GM18873 (cell line): ENCODE measurements around the gene KLHDC10.
"Not testable (repeated sequence)": the region's sequence is repeated elsewhere in the genome, so short reads cannot be mapped to it uniquely, and the experiment has no call there.

Source experiments
- ATAC-seq: cut with Tn5 transposase; IDR thresholded peaks from one replicate; pipeline ENCODE4 v1.9.1; 2021; ENCODE audit warnings: mild to moderate bottlenecking, moderate library complexity, moderate number of reproducible peaks; ENCODE audit not compliant: unreplicated experiment, low FRiP score

Gene KLHDC10

DNA sequence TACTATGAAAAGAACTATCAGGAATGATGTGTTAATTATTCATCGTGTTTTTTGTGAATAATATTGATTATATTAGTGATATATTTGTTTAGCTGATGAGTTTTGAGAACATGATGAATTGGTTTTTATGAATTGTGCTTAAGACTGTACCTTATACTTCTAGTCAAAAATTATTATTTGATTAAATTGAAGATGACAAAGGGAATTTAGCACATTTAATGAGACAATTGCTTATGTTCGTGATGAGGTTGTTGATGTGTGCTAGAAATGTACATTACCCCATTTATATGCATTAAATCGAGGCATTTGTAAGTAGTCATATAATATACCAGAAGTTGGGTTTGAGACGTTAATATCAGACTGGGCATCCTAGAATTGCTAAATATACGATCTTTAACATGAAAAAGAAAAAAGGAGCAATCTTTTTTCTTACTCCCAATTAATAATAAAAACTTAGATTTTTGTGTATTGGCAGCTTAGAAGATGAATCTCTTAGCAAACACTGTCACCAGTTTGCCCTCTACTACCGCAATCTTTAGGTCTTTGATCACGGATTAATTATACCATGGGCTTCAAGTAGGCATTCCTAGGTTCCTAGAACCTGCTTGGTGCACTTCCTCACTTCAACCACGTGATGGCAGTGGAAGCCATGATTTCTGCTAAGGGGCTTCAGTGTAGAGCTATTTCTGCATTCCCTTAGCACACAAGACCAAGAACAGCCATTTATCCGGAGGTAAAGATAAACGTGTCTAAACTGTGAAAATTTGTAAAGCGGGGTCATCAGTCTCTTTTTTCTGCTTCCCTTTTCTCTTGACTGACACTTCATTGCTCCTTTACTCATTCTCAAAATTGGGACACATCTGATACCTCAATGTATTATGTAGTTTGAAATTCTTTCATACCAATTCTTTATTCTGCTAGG is 1.6 kb downstream of the KLHDC10 start:
- no peak for ATAC-seq

DNA sequence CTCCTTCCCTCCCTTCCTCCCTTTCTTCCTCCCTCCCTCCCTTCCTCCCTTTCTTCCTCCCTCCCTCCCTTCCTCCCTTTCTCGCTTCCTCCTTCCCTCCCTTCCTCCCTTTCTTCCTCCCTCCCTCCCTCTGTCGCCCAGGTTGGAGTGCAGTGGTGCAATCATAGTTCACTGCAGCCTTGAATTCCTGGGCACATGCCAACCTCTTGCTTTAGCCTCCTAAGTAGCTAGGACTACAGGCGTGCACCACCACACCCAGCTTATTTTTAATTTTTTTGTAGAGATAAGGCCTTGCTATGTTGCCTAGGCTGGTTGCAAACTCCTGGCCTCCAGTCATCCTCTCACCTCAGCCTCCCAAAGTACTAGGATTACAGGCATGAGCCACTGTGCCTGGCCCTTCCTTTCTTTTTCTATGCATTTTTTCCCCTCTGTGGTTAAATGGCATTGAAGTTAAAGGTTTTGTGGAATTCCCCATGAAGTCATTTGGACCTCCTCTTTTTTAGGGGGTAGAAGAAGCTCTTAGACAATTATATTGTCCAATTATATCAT is 9.6 kb downstream of the KLHDC10 start:
- ATAC-seq: no peak

DNA sequence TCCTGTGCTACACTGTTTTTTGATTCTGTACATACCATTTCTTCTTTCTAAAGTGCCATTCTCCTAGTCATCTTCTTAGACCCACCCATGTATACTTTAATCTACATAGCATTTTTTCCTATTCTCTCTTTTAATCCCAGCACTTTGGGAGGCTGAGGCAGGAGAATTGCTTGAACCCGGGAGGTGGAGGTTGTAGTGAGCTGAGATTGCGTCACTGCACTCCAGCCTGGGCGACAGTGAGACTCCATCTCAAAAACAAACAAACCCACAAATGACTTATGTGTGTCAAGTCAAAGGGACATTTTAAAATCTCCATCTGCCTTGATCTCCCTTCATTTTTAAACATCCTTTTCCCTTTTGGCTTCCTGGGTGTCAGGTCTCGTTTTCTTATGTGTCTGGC is 13.2 kb downstream of the KLHDC10 start:
- not testable (repeated sequence) for ATAC-seq

DNA sequence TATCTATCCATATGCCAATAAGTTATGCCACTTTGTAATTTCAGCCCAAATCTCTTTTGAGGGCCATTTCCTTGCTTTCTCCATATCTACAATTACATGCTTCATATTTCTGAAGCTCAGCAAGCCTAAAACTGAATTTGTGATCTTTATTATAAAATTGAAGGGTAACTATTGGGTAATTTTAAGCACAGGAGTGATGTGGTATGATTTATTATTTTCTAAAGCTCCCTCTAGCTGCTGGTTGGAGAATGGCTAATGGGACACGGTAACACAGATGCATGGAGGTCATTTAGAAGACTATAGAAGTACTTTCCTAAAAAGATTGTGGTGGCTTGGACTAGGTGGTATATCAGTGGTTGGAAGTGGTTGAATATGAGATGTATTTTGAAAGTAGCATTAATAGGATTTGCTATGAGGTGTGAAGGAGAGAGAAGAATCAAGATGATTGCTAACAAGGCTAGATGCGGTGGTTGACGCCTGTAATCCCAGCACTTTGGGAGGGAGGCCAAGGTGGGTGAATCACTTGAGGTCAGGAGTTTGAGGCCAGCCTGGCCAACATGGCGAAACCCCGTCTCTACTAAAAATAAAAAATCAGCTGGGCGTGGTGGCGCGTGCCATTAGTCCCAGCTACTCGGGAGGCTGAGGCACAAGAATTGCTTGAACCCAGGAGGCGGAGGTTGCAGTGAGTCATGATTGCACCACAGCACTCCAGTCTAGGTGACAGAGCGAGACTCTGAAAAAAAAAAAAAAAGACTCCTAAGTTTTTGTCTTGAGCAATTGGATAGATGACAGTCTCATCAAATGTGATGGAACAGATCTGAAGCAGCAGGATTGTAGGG is 13.9 kb downstream of the KLHDC10 start:
- ATAC-seq: no peak

DNA sequence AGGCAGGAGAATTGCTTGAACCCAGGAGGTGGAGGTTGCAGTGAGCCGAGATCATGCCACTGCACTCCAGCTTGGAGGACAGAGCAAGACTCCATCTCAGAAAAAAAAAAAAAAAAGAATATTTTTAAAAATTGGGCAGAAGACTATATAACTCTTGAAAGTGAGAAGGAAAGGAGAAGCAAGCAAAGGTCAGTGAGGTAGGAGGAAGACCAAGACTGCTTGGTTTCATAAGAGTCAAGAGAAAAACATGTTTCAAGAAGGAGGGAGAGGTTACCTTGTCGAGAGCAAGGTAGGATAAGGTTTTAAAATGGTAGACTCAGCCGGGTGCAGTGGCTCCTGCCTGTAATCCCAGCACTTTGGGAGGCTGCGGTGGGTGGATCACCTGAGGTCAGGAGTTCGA is 14.9 kb downstream of the KLHDC10 start:
- not testable (repeated sequence) for ATAC-seq

DNA sequence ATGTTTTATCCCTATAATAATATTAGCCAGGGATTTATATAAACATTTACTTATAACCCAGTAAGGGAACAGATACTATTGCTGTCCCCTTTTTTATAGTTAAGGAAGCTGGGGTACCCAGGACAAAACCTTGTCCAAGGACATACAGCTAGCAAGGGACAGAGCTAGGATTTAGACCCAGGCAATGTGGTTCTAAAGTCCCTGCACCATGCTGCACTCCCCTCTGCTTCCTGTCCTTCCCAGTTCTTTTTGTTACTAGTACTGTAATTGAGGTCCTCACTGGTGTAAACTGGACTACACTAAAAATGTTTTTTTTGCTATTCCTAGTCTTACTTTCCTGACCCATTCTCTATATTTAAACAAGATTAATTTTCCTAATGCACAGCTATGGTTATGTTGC is 16.6 kb downstream of the KLHDC10 start:
- ATAC-seq: no peak

DNA sequence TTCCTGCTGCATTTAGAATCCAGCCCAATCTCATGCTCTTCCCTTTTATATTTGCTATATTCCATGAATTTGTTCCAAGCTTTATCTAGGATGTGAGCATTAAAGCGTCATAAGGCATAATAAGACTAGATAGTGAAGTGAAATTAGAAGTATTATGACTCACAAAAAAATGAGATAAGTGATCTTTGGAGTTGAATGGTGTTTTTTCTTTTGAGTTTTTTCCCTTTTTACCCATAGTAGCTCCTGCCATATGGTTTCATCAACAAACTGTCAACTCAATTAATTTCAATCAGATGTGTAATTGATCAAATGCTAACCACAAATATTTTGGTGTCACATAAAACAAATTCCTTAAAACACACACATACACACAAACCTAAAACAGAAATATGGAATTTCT is 17.0 kb downstream of the KLHDC10 start:
- ATAC-seq: no peak

DNA sequence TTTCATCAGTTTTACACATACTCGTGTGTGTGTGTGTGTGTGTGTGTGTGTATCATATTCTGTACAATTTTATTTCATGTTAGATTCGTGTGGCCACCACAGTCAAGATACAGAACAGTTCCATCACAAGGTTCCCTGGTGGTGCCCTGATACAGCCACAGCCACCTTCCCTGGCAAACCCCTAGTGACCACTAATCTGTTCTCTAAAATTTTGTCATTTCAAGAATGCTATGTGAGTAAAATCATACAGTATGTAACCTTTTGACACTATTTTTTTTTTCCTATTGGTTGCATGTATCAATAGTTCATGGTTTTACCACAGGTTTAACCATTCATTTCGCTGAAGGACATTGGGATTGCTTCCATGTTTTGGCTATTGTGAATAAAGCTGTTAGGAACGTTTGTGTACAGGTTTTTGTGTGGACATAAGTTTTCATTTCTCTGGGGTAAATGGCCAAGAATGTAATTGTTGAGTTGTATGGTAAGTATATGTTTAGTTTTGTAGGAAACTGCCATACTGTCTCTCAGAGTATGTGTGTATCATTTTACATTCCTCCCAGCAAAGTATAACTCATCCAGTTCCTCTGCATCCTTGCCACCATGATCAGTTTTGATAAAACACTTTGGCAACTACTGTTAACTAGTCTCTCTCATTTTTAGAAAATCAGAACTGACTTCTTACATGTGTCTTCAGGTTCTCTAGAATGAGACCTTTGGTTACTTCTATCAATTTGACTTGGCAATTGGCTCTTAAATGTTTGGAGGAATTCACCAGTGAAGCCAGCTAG is 20.6 kb downstream of the KLHDC10 start:
- no peak for ATAC-seq

DNA sequence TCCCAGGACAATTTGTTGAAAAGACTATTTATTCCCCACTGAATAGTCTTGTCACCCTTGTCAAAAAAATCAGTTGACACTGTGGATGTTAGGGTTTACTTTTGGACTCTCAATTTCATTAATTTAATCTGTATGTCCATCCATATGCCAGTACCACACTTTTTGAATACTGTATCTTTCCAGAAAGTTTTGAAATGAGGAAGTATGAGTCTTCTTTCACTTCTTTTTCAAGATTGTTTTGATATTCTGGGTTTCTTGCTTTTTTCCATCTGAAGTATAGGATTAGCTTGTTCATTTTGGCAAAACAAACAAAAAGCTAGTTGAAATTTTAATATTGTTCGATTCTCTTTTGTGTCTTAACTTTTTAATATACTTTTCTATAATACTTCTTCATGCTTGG is 21.7 kb downstream of the KLHDC10 start:
- no peak for ATAC-seq

DNA sequence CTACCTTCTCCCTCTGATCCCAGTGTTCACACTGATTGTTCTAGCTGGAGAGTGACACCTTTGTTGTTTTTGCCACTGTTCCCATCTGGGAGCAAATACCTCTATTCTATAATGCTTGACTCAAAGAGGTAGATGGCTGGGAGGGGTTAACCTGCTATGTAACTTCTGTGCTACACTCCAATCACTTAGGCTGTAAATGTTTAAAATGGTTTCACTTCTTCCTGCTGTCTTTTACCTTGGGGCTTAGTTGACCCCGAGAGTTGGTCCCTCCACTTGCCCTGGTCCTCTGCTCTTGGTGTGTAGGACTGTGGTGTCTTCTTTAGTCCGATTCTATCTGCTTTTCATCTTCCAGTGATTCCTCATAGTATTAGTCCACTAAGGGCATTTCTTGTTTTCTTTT is 22.3 kb downstream of the KLHDC10 start:
- no peak for ATAC-seq

DNA sequence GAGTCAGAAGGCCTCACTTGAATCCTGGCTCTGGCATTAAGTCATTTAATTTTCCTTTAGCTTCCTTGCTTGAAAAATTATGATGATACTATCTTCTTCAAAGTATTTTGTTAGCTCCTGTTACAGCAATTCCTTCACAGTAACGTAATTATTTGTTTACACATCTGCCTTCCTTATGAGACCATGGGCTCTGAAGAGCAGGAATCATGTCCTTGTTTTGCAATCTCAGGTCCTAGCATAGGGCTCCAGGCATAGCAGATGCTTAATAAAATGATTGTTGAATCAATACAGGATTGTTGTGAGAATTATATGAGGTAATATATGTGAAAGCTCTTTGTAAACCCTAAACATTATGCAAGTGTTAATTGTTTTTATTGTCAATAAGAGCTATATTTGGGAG is 25.5 kb downstream of the KLHDC10 start:
- ATAC-seq: no peak

DNA sequence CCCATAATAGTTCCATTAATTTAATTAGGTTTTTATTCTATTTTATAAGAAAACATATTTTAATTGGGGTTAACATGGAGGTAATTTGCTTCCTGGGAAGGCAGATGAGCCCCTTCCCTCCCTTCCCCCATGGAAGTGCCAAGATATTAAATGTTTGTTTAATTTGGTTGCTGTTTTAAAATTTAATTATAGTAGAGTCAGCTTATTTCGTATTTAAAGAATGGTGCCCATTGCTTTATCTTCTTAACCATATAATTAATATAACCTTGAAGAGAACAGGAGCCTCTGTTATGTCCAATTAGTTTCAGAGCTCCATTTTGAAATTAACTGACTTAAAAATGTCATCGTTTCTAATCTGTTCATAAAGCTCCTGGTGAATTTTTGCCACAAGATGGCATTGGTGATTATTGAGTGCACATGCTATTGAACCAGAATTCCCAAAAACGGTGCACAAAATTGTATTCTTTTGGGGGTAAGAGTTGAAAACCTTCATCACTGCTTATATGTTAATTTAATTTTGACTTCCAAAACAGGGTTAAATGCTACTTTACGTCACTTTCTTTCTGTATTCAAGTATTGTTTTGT is 26.0 kb downstream of the KLHDC10 start:
- no peak for ATAC-seq

DNA sequence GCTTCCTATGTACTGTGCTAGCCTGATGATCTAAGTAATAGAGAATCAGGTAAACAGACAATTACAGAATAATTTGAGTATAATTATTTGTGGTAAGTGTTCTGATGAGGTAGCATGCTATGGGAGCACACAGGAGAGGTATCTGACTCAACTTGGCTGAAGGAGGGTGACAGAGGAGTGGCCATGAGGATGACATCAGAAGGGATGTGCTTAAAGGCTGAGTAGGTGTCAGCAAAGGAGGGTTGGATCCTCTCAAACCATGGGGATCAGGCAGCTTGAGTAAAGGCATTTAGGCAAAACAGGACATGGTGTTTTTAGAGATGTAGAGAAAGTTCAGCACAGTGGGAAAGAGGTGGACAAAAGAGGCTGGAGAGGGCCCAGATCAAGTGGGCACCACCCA is 29.0 kb downstream of the KLHDC10 start:
- ATAC-seq: no peak

DNA sequence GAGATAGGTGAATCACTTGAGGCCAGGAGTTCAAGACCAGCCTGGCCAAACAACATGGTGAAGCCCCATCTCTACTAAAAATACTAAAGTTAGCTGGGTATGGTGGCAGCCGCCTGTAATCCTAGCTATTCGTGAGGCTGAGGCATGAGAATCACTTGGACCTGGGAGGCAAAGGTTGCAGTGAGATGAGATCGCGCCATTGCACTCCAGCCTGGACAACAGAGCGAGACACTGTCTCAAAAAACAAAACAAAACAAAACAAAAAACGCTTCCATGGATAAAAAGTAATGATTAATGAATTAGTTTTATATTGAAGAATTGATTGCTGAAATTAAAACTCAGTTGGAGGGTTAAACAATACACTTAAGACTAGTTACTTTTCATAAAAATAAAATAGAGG is 32.3 kb downstream of the KLHDC10 start:
- no peak for ATAC-seq

DNA sequence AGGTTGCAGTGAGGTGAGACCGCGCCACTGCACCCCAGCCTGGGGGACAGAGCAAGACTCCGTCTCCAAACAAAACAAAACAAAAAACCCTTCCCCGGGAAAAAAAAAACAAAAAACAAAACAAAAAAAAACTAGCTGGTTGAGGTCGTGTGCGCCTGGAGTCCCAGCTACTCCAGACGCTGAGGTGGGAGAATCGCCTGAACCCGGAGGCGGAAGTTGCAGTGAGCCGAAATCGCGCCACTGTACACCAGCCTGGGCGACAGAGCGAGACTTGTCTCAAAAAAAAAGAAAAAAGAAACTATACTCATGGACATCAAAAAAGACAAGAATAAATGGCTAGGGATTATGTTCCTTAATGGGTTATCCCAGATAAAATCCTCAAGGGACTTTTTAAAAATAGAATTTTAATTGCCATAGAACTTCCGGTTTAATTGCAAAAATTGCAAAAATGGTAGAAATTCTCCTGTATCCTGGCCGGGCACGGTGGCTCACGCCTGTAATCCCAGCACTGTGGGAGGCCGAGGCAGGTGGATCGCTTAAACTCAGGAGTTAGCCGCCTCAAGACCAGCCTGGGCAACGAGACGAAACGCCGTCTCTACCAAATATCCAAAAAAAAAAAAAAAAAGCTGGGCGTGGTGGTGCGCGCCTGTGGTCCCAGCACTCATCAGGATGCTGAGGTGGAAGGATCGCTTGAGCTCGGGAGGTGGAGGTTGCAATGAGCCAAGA is 37.8 kb downstream of the KLHDC10 start:
- no peak for ATAC-seq

DNA sequence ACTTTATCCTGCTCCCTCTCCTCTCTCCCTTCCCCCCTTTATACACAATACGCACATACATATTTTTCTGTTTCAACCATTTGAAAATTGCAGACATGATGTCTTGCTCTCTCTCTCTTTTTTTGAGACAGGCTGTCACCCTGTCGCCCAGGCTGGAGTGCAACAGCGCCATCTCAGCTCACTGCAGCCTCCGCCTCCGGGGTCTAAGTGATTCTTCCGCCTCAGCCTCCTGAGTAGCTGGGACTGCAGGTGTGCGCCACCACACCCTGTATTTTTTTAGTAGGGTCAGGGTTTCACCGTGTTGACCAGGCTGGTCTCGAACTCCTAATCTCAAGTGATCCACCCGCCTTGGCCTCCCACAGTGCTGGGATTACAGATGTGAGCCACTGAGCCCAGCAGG is 38.5 kb downstream of the KLHDC10 start:
- ATAC-seq: no peak

DNA sequence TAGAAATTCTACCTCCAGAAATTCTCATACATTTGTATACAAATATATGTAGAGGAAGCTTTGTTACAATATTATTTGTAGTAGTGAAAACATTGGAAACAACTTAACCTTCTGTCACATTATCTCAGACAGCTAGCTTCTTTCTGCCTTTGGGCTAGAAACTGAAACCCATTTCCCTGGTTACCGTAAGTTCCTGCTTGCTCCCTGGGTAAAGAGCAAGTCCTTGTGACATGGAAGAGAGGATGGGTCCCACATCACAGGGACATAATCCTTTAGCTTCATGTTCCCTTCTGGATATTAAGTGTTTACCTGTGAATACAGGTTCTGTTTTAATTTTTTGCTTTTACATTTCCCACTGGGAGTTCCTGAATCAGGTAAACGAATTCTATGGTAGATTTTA is 41.8 kb downstream of the KLHDC10 start:
- no peak for ATAC-seq

DNA sequence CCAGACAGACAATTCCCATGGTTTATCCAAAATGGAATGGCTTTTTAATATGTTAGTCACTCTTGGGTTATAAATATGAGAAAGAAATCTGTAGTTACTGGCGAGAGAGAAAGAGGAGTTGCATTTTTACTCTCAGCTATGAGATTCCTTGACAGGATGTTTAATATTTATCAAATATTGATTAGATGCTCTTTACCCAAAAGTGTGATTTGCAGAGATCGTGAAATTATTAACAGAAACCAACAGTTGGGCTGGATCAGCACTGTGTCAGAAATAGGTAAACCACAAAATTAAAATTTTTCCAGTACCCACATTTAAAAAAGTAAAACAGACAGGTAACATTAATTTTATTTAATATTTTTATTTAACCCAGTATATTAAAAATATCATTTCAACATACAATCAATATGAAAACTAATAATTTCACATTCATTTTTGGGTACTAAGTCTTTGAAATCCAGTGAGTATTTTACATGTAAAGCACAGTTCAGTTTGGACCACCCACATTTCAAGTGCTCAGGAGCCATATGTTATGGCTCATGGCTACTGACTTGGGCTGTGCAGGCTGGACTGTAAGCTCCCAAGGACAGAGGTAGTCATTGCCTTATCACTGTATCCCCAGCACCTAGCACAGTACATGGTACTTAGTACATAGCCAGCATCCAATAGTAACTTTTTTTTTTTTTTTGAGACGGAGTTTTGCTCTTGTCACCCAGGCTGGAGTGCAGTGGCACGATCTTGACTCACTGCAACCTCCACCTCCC is 42.5 kb downstream of the KLHDC10 start:
- no peak for ATAC-seq

DNA sequence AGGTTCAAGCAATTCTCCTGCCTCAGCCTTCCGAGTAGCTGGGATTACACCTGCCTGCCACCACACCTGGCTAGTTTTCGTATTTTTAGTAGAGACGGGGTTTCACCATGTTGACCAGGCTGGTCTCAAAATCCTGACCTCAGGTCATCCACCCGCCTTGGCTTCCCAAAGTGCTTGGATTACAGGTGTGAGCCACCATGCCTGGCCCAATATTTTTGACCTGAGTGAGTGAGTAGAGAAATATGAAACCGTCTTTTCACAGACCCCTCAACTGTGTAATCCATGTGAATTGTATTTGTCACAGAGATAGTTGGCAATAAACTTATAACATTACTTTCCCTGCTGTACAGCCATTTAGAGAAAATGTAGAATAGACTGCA is 43.1 kb downstream of the KLHDC10 start:
- not testable (repeated sequence) for ATAC-seq
